SK-N-SH (cell line): ENCODE results near the gene CNOT4. TPM values are rescaled to one million over a fixed set of nuclear protein-coding genes. Genes with fewer than 3 reads are reported as not detected.

Source experiments
- CTCF ChIA-PET: fragments of 300-600, 350-600 bp; formaldehyde crosslinking; extraction: SDS; loops from one replicate; lab custom pipeline; 2021; lab: Yijun Ruan, JAX
- POLR2A ChIA-PET: fragments of 350-600 bp; sonication (Branson Sonifier 250); formaldehyde crosslinking; extraction: SDS; loops from one replicate; lab custom pipeline; 2020; ENCODE audit warnings: antibody characterized with exemption, inconsistent platforms; lab: Yijun Ruan, JAX
- DNase-seq: peaks from one replicate; pipeline ENCODE4 v3.0.0; 2012
- H2AFZ ChIP-seq: fragments of 200-600 bp; sonication (generic); 2 replicates; pipeline ENCODE4 v1.8.1; 2016; ENCODE audit warnings: antibody characterized with exemption, mild to moderate bottlenecking, low read depth
- H3F3A ChIP-seq: fragments of 200-600 bp; sonication (generic); replicated peaks from 2 replicates; pipeline ENCODE3; 2016; ENCODE audit warnings: antibody characterized with exemption, mild to moderate bottlenecking; ENCODE audit not compliant: insufficient read depth
- H3K27ac ChIP-seq, 2 experiments: fragments of 200-500 bp in 1 of 2; fragments of 200-600 bp in 1 of 2; sonication (Bioruptor generic) in 1 of 2; sonication (generic), shearing (Covaris generic) in 1 of 2; 2 replicates each; pipeline versions ENCODE4 v1.5.1 to v1.6.1; 2014 to 2016; ENCODE audit warnings: low read depth in 2 of 2, inconsistent platforms in 1 of 2, low read length in 1 of 2, mild to moderate bottlenecking in 1 of 2, mixed read lengths in 1 of 2
- H3K27me3 ChIP-seq: fragments of 200-600 bp; sonication (generic), shearing (Covaris generic); 2 replicates; pipeline ENCODE4 v1.6.1; 2016; ENCODE audit warnings: mixed run types; ENCODE audit not compliant: insufficient read depth
- H3K36me3 ChIP-seq, 2 experiments: fragments of 200-500 bp in 1 of 2; fragments of 200-600 bp in 1 of 2; sonication (Bioruptor generic) in 1 of 2; sonication (generic) in 1 of 2; replicated peaks in 1 of 2; 2 replicates each; pipeline versions ENCODE3 to v1.5.1; 2014 to 2016; ENCODE audit warnings: low read length in 1 of 2, mild to moderate bottlenecking in 1 of 2; ENCODE audit not compliant: insufficient read depth in 2 of 2, control insufficient read depth in 1 of 2
- H3K4me1 ChIP-seq, 2 experiments: fragments of 200-500 bp in 1 of 2; fragments of 200-600 bp in 1 of 2; sonication (Bioruptor generic) in 1 of 2; sonication (generic), shearing (Covaris generic) in 1 of 2; 2 replicates each; pipeline versions ENCODE4 v1.5.1 to v1.6.1; 2014 to 2016; ENCODE audit warnings: low read depth in 1 of 2, low read length in 1 of 2, mixed run types in 1 of 2; ENCODE audit not compliant: insufficient read depth in 2 of 2, control insufficient read depth in 1 of 2
- H3K4me2 ChIP-seq: fragments of 200-600 bp; sonication (generic), shearing (Covaris generic); 2 replicates; pipeline ENCODE4 v1.6.1; 2017; ENCODE audit warnings: mixed run types
- H3K4me3 ChIP-seq, 2 experiments: fragments of 200-500 bp in 1 of 2; fragments of 200-600 bp in 1 of 2; sonication (Bioruptor generic) in 1 of 2; sonication (generic), shearing (Covaris generic) in 1 of 2; 2 replicates each; pipeline versions ENCODE4 v1.5.1 to v1.8.1; 2014 to 2016; ENCODE audit warnings: low read depth in 2 of 2, inconsistent platforms in 1 of 2, low read length in 1 of 2, mild to moderate bottlenecking in 1 of 2, mixed read lengths in 1 of 2, moderate library complexity in 1 of 2
- H3K79me2 ChIP-seq: fragments of 200-600 bp; sonication (generic); 2 replicates; pipeline ENCODE4 v1.8.1; 2017; ENCODE audit warnings: mild to moderate bottlenecking; ENCODE audit not compliant: insufficient read depth
- H3K9ac ChIP-seq: fragments of 200-600 bp; sonication (generic); 2 replicates; pipeline ENCODE4 v1.6.1; 2017; ENCODE audit warnings: mixed run types
- H3K9me2 ChIP-seq: fragments of 200-600 bp; sonication (generic); 2 replicates; pipeline ENCODE4 v1.6.1; 2017; ENCODE audit warnings: mixed run types
- H3K9me3 ChIP-seq: fragments of 200-600 bp; sonication (generic); 2 replicates; pipeline ENCODE4 v1.6.1; 2017; ENCODE audit warnings: mixed run types, mild to moderate bottlenecking, moderate library complexity
- H4K20me1 ChIP-seq: fragments of 200-600 bp; sonication (generic); 2 replicates; pipeline ENCODE4 v1.6.1; 2017; ENCODE audit warnings: mild to moderate bottlenecking, mixed run types; ENCODE audit not compliant: insufficient read depth
- ELF1 ChIP-seq: IDR thresholded peaks from 2 replicates; pipeline ENCODE4 v1.4.0; 2012
- FOSL2 ChIP-seq: IDR thresholded peaks from 2 replicates; pipeline ENCODE4 v1.4.0; 2012; ENCODE audit warnings: low read depth, mild to moderate bottlenecking, moderate library complexity, borderline replicate concordance
- FOXJ3 ChIP-seq: sonication (generic); formaldehyde crosslinking; IDR thresholded peaks from 2 replicates; pipeline ENCODE4 v1.5.1; 2020; ENCODE audit warnings: mild to moderate bottlenecking, missing genetic modification reagents
- FOXM1 ChIP-seq: IDR thresholded peaks from 2 replicates; pipeline ENCODE4 v1.4.0; 2012; ENCODE audit warnings: low read depth, mild to moderate bottlenecking
- GABPA ChIP-seq: IDR thresholded peaks from 2 replicates; pipeline ENCODE4 v1.4.0; 2012; ENCODE audit warnings: low read depth, mild to moderate bottlenecking
- GATA2 ChIP-seq: sonication (generic); formaldehyde crosslinking; IDR thresholded peaks from 2 replicates; pipeline ENCODE4 v1.5.0; 2020; ENCODE audit warnings: mild to moderate bottlenecking, missing genetic modification reagents
- JUND ChIP-seq: IDR thresholded peaks from 2 replicates; pipeline ENCODE4 v1.4.0; 2012
- MEF2A ChIP-seq: IDR thresholded peaks from 2 replicates; pipeline ENCODE4 v1.4.0; 2012; ENCODE audit warnings: low read depth, borderline replicate concordance
- MXI1 ChIP-seq: IDR thresholded peaks from 2 replicates; pipeline ENCODE4 v1.6.1; 2012; ENCODE audit warnings: mild to moderate bottlenecking, low read depth, low read length, improper control_type of control experiment
- NFIC ChIP-seq: IDR thresholded peaks from 2 replicates; pipeline ENCODE4 v1.4.0; 2012; ENCODE audit warnings: borderline replicate concordance
- NRF1 ChIP-seq: IDR thresholded peaks from 2 replicates; pipeline ENCODE4 v1.6.1; 2012; ENCODE audit warnings: low read depth, mild to moderate bottlenecking, low read length
- POLR2AphosphoS5 ChIP-seq: IDR thresholded peaks from 2 replicates; pipeline ENCODE4 v1.6.1; 2012; ENCODE audit warnings: low read depth, low read length
- RXRA ChIP-seq: IDR thresholded peaks from 2 replicates; pipeline ENCODE4 v1.4.0; 2012; ENCODE audit warnings: low read depth, mild to moderate bottlenecking, borderline replicate concordance
- SIN3A ChIP-seq: IDR thresholded peaks from 2 replicates; pipeline ENCODE4 v1.6.1; 2012; ENCODE audit warnings: low read depth, mild to moderate bottlenecking, low read length, moderate library complexity, borderline replicate concordance
- TCF12 ChIP-seq: IDR thresholded peaks from 2 replicates; pipeline ENCODE4 v1.4.0; 2012
- TEAD4 ChIP-seq: IDR thresholded peaks from 2 replicates; pipeline ENCODE4 v1.4.0; 2012; ENCODE audit warnings: mild to moderate bottlenecking, borderline replicate concordance; ENCODE audit not compliant: insufficient read depth
- YY1 ChIP-seq: IDR thresholded peaks from 2 replicates; pipeline ENCODE4 v1.4.0; 2012; ENCODE audit warnings: low read depth, mild to moderate bottlenecking
- WGBS: methylation state at CpG from one replicate; pipeline ENCODE4 v1.1.6; 2017; ENCODE audit warnings: low lambda C conversion rate; 5-methylcytosine and 5-hydroxymethylcytosine counted together
- polyA plus RNA-seq, 3 experiments: library from polyadenylated mRNA; depleted of rRNA; stranded (reverse); fragments of >200 nt; gene quantifications; 2 replicates each; pipeline ENCODE4 v1.2.3, GENCODE V29; 2012
- TF ChIP-seq, protein P1 (sequence below): IDR thresholded peaks from 2 replicates; pipeline ENCODE4 v1.6.1; 2012; ENCODE audit warnings: mild to moderate bottlenecking, low read depth, low read length, moderate library complexity
- TF ChIP-seq, protein P2 (sequence below): IDR thresholded peaks from 2 replicates; pipeline ENCODE4; 2012
- TF ChIP-seq, protein P3 (sequence below): fragments of 150-350 bp; IDR thresholded peaks from 2 replicates; pipeline ENCODE4 v1.6.1; 2017; ENCODE audit warnings: antibody characterized with exemption, low read length, low read depth, borderline replicate concordance

CNOT4 gene
- polyA plus RNA-seq, 1 of the 3 experiments (the other 2 are of a cell fraction): 8.0 TPM

DNA sequence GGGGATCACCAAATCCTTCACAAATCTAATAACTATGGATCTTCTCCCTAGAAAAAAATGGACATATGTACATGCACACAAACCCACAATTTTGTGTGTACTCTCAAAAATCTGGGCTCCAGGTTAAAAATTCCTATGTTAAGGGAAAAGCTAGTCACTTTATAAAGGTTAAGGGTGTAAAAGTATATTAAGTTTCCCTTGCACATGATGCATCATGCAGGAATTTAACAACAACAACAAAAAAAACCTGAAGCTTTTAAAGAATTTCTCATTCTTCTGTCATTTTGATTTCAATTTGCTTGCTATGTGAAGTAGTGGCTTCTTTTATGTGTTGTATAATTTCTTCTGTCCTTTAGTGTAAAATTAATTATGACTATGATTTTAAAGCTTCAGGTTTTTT, 123.7 kb downstream of the CNOT4 start:
- Histone ChIP-seq H3K36me3 (peaks cover 27 to 35% of the 10 kb centered on the region in 2 experiments), H3K27me3 (no peaks in the 10 kb centered on the region), H3K9me2 (no peaks in the 10 kb centered on the region), H3K9ac (no peak overlapping the region), H3K4me1 (peaks cover 0 to 36% of the 10 kb centered on the region in 2 experiments; a peak in 3 of 4 replicates), H3F3A (peaks cover 12% of the 10 kb centered on the region), H3K4me2 (no peak overlapping the region), H3K79me2 (no peaks in the 10 kb centered on the region), H4K20me1 (no peaks in the 10 kb centered on the region), H2AFZ (no peak overlapping the region), H3K27ac (peak overlapping the region in 1 of 2 experiments; percentile 47; a peak in 1 of 4 replicates), H3K4me3 (no peak overlapping the region), H3K9me3 (no peaks in the 10 kb centered on the region)
- TF ChIP-seq, protein P1, sequence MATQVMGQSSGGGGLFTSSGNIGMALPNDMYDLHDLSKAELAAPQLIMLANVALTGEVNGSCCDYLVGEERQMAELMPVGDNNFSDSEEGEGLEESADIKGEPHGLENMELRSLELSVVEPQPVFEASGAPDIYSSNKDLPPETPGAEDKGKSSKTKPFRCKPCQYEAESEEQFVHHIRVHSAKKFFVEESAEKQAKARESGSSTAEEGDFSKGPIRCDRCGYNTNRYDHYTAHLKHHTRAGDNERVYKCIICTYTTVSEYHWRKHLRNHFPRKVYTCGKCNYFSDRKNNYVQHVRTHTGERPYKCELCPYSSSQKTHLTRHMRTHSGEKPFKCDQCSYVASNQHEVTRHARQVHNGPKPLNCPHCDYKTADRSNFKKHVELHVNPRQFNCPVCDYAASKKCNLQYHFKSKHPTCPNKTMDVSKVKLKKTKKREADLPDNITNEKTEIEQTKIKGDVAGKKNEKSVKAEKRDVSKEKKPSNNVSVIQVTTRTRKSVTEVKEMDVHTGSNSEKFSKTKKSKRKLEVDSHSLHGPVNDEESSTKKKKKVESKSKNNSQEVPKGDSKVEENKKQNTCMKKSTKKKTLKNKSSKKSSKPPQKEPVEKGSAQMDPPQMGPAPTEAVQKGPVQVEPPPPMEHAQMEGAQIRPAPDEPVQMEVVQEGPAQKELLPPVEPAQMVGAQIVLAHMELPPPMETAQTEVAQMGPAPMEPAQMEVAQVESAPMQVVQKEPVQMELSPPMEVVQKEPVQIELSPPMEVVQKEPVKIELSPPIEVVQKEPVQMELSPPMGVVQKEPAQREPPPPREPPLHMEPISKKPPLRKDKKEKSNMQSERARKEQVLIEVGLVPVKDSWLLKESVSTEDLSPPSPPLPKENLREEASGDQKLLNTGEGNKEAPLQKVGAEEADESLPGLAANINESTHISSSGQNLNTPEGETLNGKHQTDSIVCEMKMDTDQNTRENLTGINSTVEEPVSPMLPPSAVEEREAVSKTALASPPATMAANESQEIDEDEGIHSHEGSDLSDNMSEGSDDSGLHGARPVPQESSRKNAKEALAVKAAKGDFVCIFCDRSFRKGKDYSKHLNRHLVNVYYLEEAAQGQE: no peak
- TF ChIP-seq JUND (peak; percentile 49; the same call in 1 of the 2 replicates), TCF12 (no peak), YY1 (no peak), POLR2AphosphoS5 (no peak), FOXM1 (no peak)
- no peak for DNase-seq
- POLR2A ChIA-PET: no interaction called here
- CTCF ChIA-PET: interaction anchor here (1.3 to 2.0 kb wide), 2 partner anchors 13 to 111 kb away, joined by 3 to 9 read pairs; no protein-coding TSS in a partner anchor

DNA sequence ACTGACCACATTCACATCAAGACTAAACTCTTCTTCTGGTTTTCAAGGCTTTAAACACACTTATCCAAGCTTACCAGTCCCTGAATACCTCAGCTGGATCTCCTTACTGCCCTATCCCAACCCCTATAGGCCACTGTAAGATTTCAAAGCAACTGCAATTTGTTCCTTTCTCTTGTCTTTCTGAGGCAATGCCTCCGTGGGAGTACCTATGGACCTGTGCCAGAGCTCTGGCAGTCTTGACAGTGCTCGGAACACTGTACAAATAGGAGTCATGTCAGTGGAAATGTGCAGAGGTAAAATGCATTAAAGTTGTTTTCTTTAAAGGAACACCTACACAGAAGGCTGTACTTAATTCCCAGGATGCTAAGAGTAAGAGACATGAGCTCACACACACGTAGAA, 124.7 kb downstream of the CNOT4 start:
- Histone ChIP-seq H2AFZ (no peak overlapping the region), H3K27me3 (no peaks in the 10 kb centered on the region), H4K20me1 (no peaks in the 10 kb centered on the region), H3K27ac (peak overlapping the region in 1 of 2 experiments; percentile 6; a peak in 2 of 4 replicates), H3F3A (peaks cover 10% of the 10 kb centered on the region), H3K9ac (no peak overlapping the region), H3K36me3 (peaks cover 22 to 35% of the 10 kb centered on the region in 2 experiments), H3K4me3 (no peak overlapping the region), H3K4me1 (peaks cover 0 to 27% of the 10 kb centered on the region in 2 experiments; a peak in 3 of 4 replicates), H3K79me2 (no peaks in the 10 kb centered on the region), H3K4me2 (no peak overlapping the region), H3K9me2 (no peaks in the 10 kb centered on the region), H3K9me3 (no peaks in the 10 kb centered on the region)
- DNase-seq: no peak
- TF ChIP-seq FOXJ3: no peak
- TF ChIP-seq ELF1: no peak
- TF ChIP-seq GATA2: no peak
- no peak for TF ChIP-seq NRF1
- no peak for TF ChIP-seq MXI1
- TF ChIP-seq SIN3A: no peak
- TF ChIP-seq, protein P2, sequence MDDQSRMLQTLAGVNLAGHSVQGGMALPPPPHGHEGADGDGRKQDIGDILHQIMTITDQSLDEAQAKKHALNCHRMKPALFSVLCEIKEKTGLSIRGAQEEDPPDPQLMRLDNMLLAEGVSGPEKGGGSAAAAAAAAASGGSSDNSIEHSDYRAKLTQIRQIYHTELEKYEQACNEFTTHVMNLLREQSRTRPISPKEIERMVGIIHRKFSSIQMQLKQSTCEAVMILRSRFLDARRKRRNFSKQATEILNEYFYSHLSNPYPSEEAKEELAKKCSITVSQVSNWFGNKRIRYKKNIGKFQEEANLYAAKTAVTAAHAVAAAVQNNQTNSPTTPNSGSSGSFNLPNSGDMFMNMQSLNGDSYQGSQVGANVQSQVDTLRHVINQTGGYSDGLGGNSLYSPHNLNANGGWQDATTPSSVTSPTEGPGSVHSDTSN: no peak
- TF ChIP-seq FOXM1: no peak
- no peak for TF ChIP-seq JUND
- TF ChIP-seq FOSL2: no peak
- no peak for TF ChIP-seq MEF2A
- TF ChIP-seq, protein P3, sequence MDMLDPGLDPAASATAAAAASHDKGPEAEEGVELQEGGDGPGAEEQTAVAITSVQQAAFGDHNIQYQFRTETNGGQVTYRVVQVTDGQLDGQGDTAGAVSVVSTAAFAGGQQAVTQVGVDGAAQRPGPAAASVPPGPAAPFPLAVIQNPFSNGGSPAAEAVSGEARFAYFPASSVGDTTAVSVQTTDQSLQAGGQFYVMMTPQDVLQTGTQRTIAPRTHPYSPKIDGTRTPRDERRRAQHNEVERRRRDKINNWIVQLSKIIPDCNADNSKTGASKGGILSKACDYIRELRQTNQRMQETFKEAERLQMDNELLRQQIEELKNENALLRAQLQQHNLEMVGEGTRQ: no peak
- no peak for TF ChIP-seq RXRA
- TF ChIP-seq TEAD4: no peak
- no peak for TF ChIP-seq NFIC
- no peak for TF ChIP-seq GABPA
- ChIA-PET CTCF (interaction anchor here (0.8 to 2.0 kb wide), 4 partner anchors 17 to 111 kb away, joined by 3 to 9 read pairs (median 4); no protein-coding TSS in a partner anchor), POLR2A (no interaction called here)
- WGBS: 64% methylated on average over 3 of the region's 3 CpGs
